ENCODE measurements around the gene PDCD7. TPM values are rescaled to one million over a fixed set of nuclear protein-coding genes. Genes with fewer than 3 reads are reported as not detected.
A peak's percentile ranks its signal among the peaks of the same experiment; 100 is the strongest.
"Not testable (repeated sequence)": the region's sequence is repeated elsewhere in the genome, so short reads cannot be mapped to it uniquely, and the experiment has no call there.

PDCD7 gene
- total and polyA plus RNA-seq, 3 experiments from 2014 or later = 21.7 to 39.6 (median 33.6) TPM

- H3K9me3 Mint-ChIP-seq = no peaks in the 10 kb centered on the region
- Histone ChIP-seq H3K4me1 (ENCODE audit: insufficient read depth, low read length) (no peaks in the 10 kb centered on the region), H3K4me3 (ENCODE audit: low read length) (no peak overlapping the region), H3K27ac (ENCODE audit: low read depth, low read length) (no peak overlapping the region), H3K36me3 (ENCODE audit: insufficient read depth, low read length) (peaks cover 6% of the 10 kb centered on the region), H3K9me3 (ENCODE audit: low read length) (no peaks in the 10 kb centered on the region), H3K27me3 (ENCODE audit: insufficient read depth, low read length, poor library complexity, severe bottlenecking) (no peaks in the 10 kb centered on the region)
- ChIA-PET CTCF (no interaction called here), POLR2A (interaction anchor here (0.9 kb wide), 1 partner anchor 38 kb away, joined by 3 read pairs; the partner anchor contains the start of gene CLPX)
- peak overlapping the region in 3 of 8 donors; percentile 7 to 70 (median 21) for H3K27ac Mint-ChIP-seq
- no peaks in the 10 kb centered on the region for H3K4me1 Mint-ChIP-seq
- DNase-seq = no peak
- H3K4me3 Mint-ChIP-seq = no peak overlapping the region
- peaks cover 0 to 45% (median 10%) of the 10 kb centered on the region in 3 donors for H3K36me3 Mint-ChIP-seq
- no peaks in the 10 kb centered on the region for H3K27me3 Mint-ChIP-seq
These were observed 14.3 kb upstream of the PDCD7 start for GRCh38 chr15:65147902-65148301.

- ChIA-PET POLR2A (no interaction called here), CTCF (no interaction called here)
- Histone ChIP-seq H3K36me3 (ENCODE audit: insufficient read depth, low read length) (peaks cover 6% of the 10 kb centered on the region), H3K27me3 (ENCODE audit: insufficient read depth, low read length, poor library complexity, severe bottlenecking) (no peaks in the 10 kb centered on the region), H3K4me3 (ENCODE audit: low read length) (no peak overlapping the region), H3K9me3 (ENCODE audit: low read length) (no peaks in the 10 kb centered on the region), H3K27ac (ENCODE audit: low read depth, low read length) (no peak overlapping the region), H3K4me1 (ENCODE audit: insufficient read depth, low read length) (no peaks in the 10 kb centered on the region)
- no peaks in the 10 kb centered on the region for H3K9me3 Mint-ChIP-seq
- DNase-seq = no peak
- peaks cover 0 to 35% (median 6%) of the 10 kb centered on the region in 3 donors for H3K36me3 Mint-ChIP-seq
- no peaks in the 10 kb centered on the region for H3K27me3 Mint-ChIP-seq
- H3K4me3 Mint-ChIP-seq = no peak overlapping the region
- no peaks in the 10 kb centered on the region for H3K4me1 Mint-ChIP-seq
- H3K27ac Mint-ChIP-seq = no peak overlapping the region
These were observed 12.8 kb upstream of the PDCD7 start for GRCh38 chr15:65146438-65146837.

DNA sequence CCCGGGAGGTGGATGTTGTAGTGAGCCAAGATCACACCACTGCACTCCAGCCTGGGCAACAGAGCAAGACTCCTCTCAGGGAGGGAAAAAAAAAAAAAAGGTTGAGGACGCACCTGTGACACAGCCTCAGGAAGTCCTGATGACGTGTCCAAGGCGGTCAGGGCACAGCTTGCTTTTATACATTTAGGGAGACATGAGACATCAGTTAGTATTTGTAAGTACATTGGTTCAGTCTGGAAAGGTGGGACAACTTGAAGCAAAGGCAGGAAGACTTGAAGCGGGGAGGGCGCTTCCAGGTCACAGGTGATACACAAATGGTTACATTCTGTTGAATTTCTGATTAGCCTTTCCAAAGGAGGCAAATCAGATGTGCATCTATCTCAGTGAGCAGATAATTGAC is 5.0 kb upstream of the PDCD7 start:
- H3K36me3 ChIP-seq (ENCODE audit: insufficient read depth, low read length); H3K4me3 Mint-ChIP-seq; H3K4me1 ChIP-seq (ENCODE audit: insufficient read depth, low read length); H3K4me3 ChIP-seq (ENCODE audit: low read length); H3K27me3 Mint-ChIP-seq; H3K27ac Mint-ChIP-seq; H3K9me3 ChIP-seq (ENCODE audit: low read length); DNase-seq; H3K27me3 ChIP-seq (ENCODE audit: insufficient read depth, low read length, poor library complexity, severe bottlenecking); H3K9me3 Mint-ChIP-seq; H3K4me1 Mint-ChIP-seq; H3K36me3 Mint-ChIP-seq; H3K27ac ChIP-seq (ENCODE audit: low read depth, low read length); POLR2A ChIA-PET: not testable (repeated sequence)
- CTCF ChIA-PET = interaction anchor here (1.2 kb wide), 1 partner anchor 10 kb away, joined by 3 read pairs; no protein-coding TSS in a partner anchor

- CTCF ChIA-PET; DNase-seq; H3K27me3 ChIP-seq (ENCODE audit: insufficient read depth, low read length, poor library complexity, severe bottlenecking); POLR2A ChIA-PET; H3K27ac ChIP-seq (ENCODE audit: low read depth, low read length); H3K27me3 Mint-ChIP-seq; H3K4me3 ChIP-seq (ENCODE audit: low read length); H3K9me3 Mint-ChIP-seq; H3K36me3 ChIP-seq (ENCODE audit: insufficient read depth, low read length); H3K4me1 ChIP-seq (ENCODE audit: insufficient read depth, low read length); H3K27ac Mint-ChIP-seq; H3K36me3 Mint-ChIP-seq; H3K9me3 ChIP-seq (ENCODE audit: low read length): not testable (repeated sequence)
- Mint-ChIP-seq H3K4me1 (peaks cover 7 to 10% (median 10%) of the 10 kb centered on the region in 3 donors), H3K4me3 (peak overlapping the region in 1 of 7 donors; percentile 24)
These were observed 4.3 kb upstream of the PDCD7 start for GRCh38 chr15:65137893-65138292.

DNA sequence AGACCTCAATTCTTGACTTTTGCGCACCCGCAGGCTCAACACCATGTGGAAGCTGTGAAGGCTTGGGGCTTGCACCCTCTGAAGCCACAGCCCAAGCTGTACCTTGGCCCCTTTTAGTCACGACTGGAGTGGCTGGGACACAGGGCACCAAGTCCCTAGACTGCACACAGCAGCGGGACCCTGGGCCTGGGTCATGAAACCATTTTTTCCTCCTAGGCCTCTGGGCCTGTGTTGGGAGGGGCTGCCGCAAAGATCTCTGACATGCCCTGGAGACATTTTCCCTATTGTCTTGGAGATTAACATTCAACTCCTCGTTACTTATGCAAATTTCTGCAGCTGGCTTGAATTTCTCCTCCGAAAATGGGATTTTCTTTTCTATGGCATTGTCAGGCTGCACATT is 3.5 kb upstream of the PDCD7 start:
- H3K27me3 Mint-ChIP-seq; H3K9me3 ChIP-seq (ENCODE audit: low read length); POLR2A ChIA-PET; H3K27me3 ChIP-seq (ENCODE audit: insufficient read depth, low read length, poor library complexity, severe bottlenecking); H3K36me3 Mint-ChIP-seq; H3K4me3 ChIP-seq (ENCODE audit: low read length); CTCF ChIA-PET; DNase-seq; H3K27ac Mint-ChIP-seq; H3K9me3 Mint-ChIP-seq; H3K36me3 ChIP-seq (ENCODE audit: insufficient read depth, low read length); H3K27ac ChIP-seq (ENCODE audit: low read depth, low read length): not testable (repeated sequence)
- peak overlapping the region in 1 of 7 donors; percentile 24 for H3K4me3 Mint-ChIP-seq
- H3K4me1 ChIP-seq (ENCODE audit: insufficient read depth, low read length) = peaks cover 15% of the 10 kb centered on the region
- H3K4me1 Mint-ChIP-seq = peaks cover 13 to 17% (median 15%) of the 10 kb centered on the region in 3 donors

- Histone ChIP-seq H3K27me3 (ENCODE audit: insufficient read depth, low read length, poor library complexity, severe bottlenecking) (no peaks in the 10 kb centered on the region), H3K4me1 (ENCODE audit: insufficient read depth, low read length) (peaks cover 27% of the 10 kb centered on the region), H3K4me3 (ENCODE audit: low read length) (peak overlapping the region; percentile 88), H3K36me3 (ENCODE audit: insufficient read depth, low read length) (peaks cover 2% of the 10 kb centered on the region), H3K27ac (ENCODE audit: low read depth, low read length) (peak overlapping the region; percentile 71), H3K9me3 (ENCODE audit: low read length) (no peaks in the 10 kb centered on the region)
- peaks cover 0 to 21% (median 8%) of the 10 kb centered on the region in 3 donors for H3K36me3 Mint-ChIP-seq
- POLR2A ChIA-PET = interaction anchor here (1.3 kb wide), 1 partner anchor 51 kb away, joined by 4 read pairs; the partner anchor contains the start of gene CLPX
- H3K27ac Mint-ChIP-seq = peak overlapping the region in 4 of 8 donors; percentile 68 to 98 (median 97)
- CTCF ChIA-PET = no interaction called here
- peaks cover 0 to 4% of the 10 kb centered on the region in 2 donors for H3K27me3 Mint-ChIP-seq
- DNase-seq = no peak
- H3K4me1 Mint-ChIP-seq = peaks cover 27 to 35% (median 33%) of the 10 kb centered on the region in 3 donors
- H3K4me3 Mint-ChIP-seq = peak overlapping the region in 5 of 7 donors; percentile 46 to 98 (median 93)
- peaks cover 0 to 2% (median 0%) of the 10 kb centered on the region in 5 donors for H3K9me3 Mint-ChIP-seq
These were observed 930 bp upstream of the PDCD7 start for GRCh38 chr15:65134538-65134937.

DNA sequence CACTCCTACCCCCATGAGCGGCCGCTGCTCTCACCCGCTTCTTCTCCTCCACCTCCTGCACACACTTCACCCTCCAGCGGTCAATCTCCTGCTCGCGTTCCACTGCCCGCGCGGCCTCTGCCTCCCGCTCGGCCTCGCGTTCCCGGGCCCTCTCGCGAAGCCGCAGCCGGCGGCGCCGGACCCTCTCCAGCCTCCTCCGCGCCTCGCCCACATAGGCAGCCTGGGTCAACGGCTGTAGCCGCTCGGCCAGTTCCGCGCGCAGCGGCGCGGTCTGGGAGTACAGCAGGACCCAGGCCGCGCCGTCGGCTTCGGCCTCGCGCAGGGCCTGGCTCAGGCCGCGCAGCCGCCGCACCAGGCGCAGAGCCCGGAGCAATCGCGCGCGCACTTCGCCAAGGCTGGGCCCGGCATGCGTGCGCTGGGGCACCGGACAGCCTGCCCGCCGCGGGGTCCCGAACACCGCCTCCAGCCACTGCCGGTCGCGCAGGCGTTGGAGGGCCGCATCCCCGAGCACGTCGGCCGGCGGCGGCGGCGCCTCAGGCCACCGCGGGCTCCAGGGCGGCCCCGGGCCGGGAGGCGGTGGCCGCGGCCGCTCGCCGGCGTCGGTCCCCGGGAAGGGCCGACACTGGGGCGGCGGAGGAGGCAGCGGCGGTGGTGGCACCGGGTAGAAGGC is 595 bp downstream of the PDCD7 start:
- Mint-ChIP-seq H3K27ac (peak overlapping the region; percentile 74 to 91 (median 84)), H3K27me3 (peaks cover 0 to 4% of the 10 kb centered on the region in 2 donors), H3K36me3 (peaks cover 0 to 37% (median 15%) of the 10 kb centered on the region in 3 donors), H3K4me1 (peaks cover 32 to 48% (median 44%) of the 10 kb centered on the region in 3 donors), H3K9me3 (peaks cover 0 to 2% (median 0%) of the 10 kb centered on the region in 5 donors), H3K4me3 (peak overlapping the region; percentile 84 to 94 (median 91))
- H3K4me3 ChIP-seq (ENCODE audit: low read length) = peak overlapping the region; percentile 46
- CTCF ChIA-PET = interaction anchor here (1.0 kb wide), 1 partner anchor 164 kb away, joined by 3 read pairs; no protein-coding TSS in a partner anchor
- peak overlapping the region; percentile 71 for H3K27ac ChIP-seq (ENCODE audit: low read depth, low read length)
- H3K9me3 ChIP-seq (ENCODE audit: low read length) = no peaks in the 10 kb centered on the region
- peaks cover 27% of the 10 kb centered on the region for H3K4me1 ChIP-seq (ENCODE audit: insufficient read depth, low read length)
- POLR2A ChIA-PET = interaction anchor here (0.6 to 1.3 kb wide), 3 partner anchors 52 to 785 kb away, joined by 3 to 4 read pairs (median 3); partner anchors contain the start of genes CLPX and PARP16
- peak in 2 of 5 donors; percentile 2 to 4 for DNase-seq
- H3K27me3 ChIP-seq (ENCODE audit: insufficient read depth, low read length, poor library complexity, severe bottlenecking) = no peaks in the 10 kb centered on the region
- H3K36me3 ChIP-seq (ENCODE audit: insufficient read depth, low read length) = peaks cover 17% of the 10 kb centered on the region

DNA sequence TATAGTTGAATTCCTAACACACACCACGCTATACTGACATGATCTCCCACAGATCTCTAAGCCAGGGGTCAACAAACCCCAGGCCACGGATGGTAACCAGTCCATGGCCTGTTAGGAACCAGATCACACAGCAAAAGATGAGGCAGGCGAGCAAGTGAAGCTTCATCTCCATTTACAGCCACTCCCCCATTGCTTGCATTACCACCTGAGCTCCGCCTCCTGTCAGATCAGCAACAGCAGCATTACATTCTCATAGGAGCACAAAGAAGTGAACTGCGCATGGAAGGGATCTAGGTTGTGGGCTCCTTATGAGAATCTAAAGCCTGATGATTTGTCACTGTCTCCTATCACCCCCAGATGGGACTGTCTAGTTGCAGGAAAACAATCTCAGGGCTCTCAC is 2.7 kb downstream of the PDCD7 start:
- Mint-ChIP-seq H3K36me3 (peaks cover 4 to 54% (median 17%) of the 10 kb centered on the region in 3 donors), H3K4me1 (peaks cover 41 to 56% (median 55%) of the 10 kb centered on the region in 3 donors), H3K27ac (peak overlapping the region in 4 of 8 donors; percentile 23 to 80 (median 55)), H3K9me3 (no peaks in the 10 kb centered on the region), H3K27me3 (peaks cover 0 to 4% of the 10 kb centered on the region in 2 donors), H3K4me3 (peak overlapping the region; percentile 8 to 81 (median 29))
- DNase-seq = no peak
- POLR2A ChIA-PET = no interaction called here
- Histone ChIP-seq H3K27ac (ENCODE audit: low read depth, low read length) (no peak overlapping the region), H3K36me3 (ENCODE audit: insufficient read depth, low read length) (peaks cover 29% of the 10 kb centered on the region), H3K9me3 (ENCODE audit: low read length) (no peaks in the 10 kb centered on the region), H3K4me1 (ENCODE audit: insufficient read depth, low read length) (peaks cover 27% of the 10 kb centered on the region), H3K27me3 (ENCODE audit: insufficient read depth, low read length, poor library complexity, severe bottlenecking) (no peaks in the 10 kb centered on the region), H3K4me3 (ENCODE audit: low read length) (no peak overlapping the region)
- CTCF ChIA-PET = no interaction called here

Measured in CD8-positive, alpha-beta memory T cell (primary cell).